WTC11 (cell line): ENCODE measurements around the gene GRIN2A. TPM values are rescaled to one million over a fixed set of nuclear protein-coding genes. Genes with fewer than 3 reads are reported as not detected.

Experiments
- ATAC-seq: fragments of 200-7000 bp; cut with Tn5 transposase; 2 replicates; pipeline ENCODE4 v1.10.0; 2021; ENCODE audit warnings: mild to moderate bottlenecking, moderate library complexity
- CTCF ChIA-PET: fragments of 300-600 bp; sonication (Branson Sonifier 250); formaldehyde crosslinking; loops from one replicate; lab custom pipeline; 2021; ENCODE audit warnings: antibody characterized with exemption; lab: Charles Lee
- POLR2A ChIA-PET: fragments of 350-600 bp; sonication (Branson Sonifier 250); formaldehyde crosslinking; loops from one replicate; lab custom pipeline; 2021; ENCODE audit warnings: antibody characterized with exemption; lab: Charles Lee
- DNase-seq: peaks from one replicate; pipeline ENCODE4 v3.0.0; 2021; ENCODE audit warnings: low spot score
- H3K27ac Mint-ChIP-seq: 2 replicates; pipeline ENCODE4 v1.8.0; 2021; ENCODE audit warnings: mixed read lengths
- H3K27me3 Mint-ChIP-seq: 2 replicates; pipeline ENCODE4 v1.8.0; 2021; ENCODE audit warnings: low read depth, mild to moderate bottlenecking, moderate library complexity, mixed read lengths
- H3K36me3 Mint-ChIP-seq: 2 replicates; pipeline ENCODE4 v1.8.0; 2021; ENCODE audit warnings: mixed read lengths
- H3K4me1 Mint-ChIP-seq: 2 replicates; pipeline ENCODE4 v1.8.0; 2022; ENCODE audit warnings: mixed read lengths
- H3K4me3 Mint-ChIP-seq: 2 replicates; pipeline ENCODE4 v1.8.0; 2021; ENCODE audit warnings: mild to moderate bottlenecking, moderate library complexity, mixed read lengths
- H3K9me3 Mint-ChIP-seq: 2 replicates; pipeline ENCODE4 v1.8.0; 2021; ENCODE audit warnings: mixed read lengths
- AFF4 ChIP-seq: sonication (generic); formaldehyde crosslinking; IDR thresholded peaks from 2 replicates; pipeline ENCODE4 v1.8.1; 2023; ENCODE audit warnings: mild to moderate bottlenecking, missing genetic modification reagents, borderline replicate concordance
- ATF2 ChIP-seq: sonication (generic); formaldehyde crosslinking; IDR thresholded peaks from 2 replicates; pipeline ENCODE4 v1.8.1; 2022; ENCODE audit warnings: low read depth, missing genetic modification reagents, borderline replicate concordance
- CTCF ChIP-seq: fragments of 200-600 bp; IDR thresholded peaks from 2 replicates; pipeline ENCODE4 v1.8.0; 2022; ENCODE audit warnings: antibody characterized with exemption
- EMX1 ChIP-seq: fragments of 250-450 bp; sonication (Bioruptor Pico); IDR thresholded peaks from 2 replicates; pipeline ENCODE4 v1.8.0; 2021; ENCODE audit warnings: mild to moderate bottlenecking
- FOXJ3 ChIP-seq: sonication (generic); formaldehyde crosslinking; IDR thresholded peaks from 2 replicates; pipeline ENCODE4 v1.9.0; 2021; ENCODE audit warnings: missing genetic modification reagents, mild to moderate bottlenecking, borderline replicate concordance
- GTF2I ChIP-seq: fragments of 250-450 bp; sonication (Bioruptor Pico); conservative IDR thresholded peaks from 2 replicates; pipeline ENCODE4 v1.4.0; 2021; ENCODE audit warnings: mild to moderate bottlenecking
- IRF2 ChIP-seq: sonication (generic); formaldehyde crosslinking; IDR thresholded peaks from 2 replicates; pipeline ENCODE4 v1.8.0; 2022; ENCODE audit warnings: low read depth, missing genetic modification reagents, borderline replicate concordance
- MXD4 ChIP-seq: fragments of 250-450 bp; sonication (Bioruptor Pico); IDR thresholded peaks from 2 replicates; pipeline ENCODE4 v1.8.0; 2021; ENCODE audit warnings: mild to moderate bottlenecking, moderate library complexity, borderline replicate concordance
- NFATC4 ChIP-seq: fragments of 250-450 bp; sonication (Bioruptor Pico); IDR thresholded peaks from 2 replicates; pipeline ENCODE4 v1.9.0; 2021; ENCODE audit warnings: mild to moderate bottlenecking
- NR3C1 ChIP-seq: sonication (generic); formaldehyde crosslinking; conservative IDR thresholded peaks from 2 replicates; pipeline ENCODE4 v1.8.1; 2023; ENCODE audit warnings: low read depth, mild to moderate bottlenecking, missing genetic modification reagents
- SOX15 ChIP-seq: fragments of 250-450 bp; sonication (Bioruptor Pico); IDR thresholded peaks from 2 replicates; pipeline ENCODE4 v1.9.0; 2021; ENCODE audit warnings: mild to moderate bottlenecking
- STAT6 ChIP-seq: sonication (generic); formaldehyde crosslinking; conservative IDR thresholded peaks from 2 replicates; pipeline ENCODE4 v1.8.1; 2023; ENCODE audit warnings: mild to moderate bottlenecking, low read depth, missing genetic modification reagents, moderate library complexity
- TP53 ChIP-seq: sonication (generic); formaldehyde crosslinking; IDR thresholded peaks from 2 replicates; pipeline ENCODE4 v1.8.1; 2023; ENCODE audit warnings: mild to moderate bottlenecking, missing genetic modification reagents
- ZNF121 ChIP-seq: sonication (generic); formaldehyde crosslinking; IDR thresholded peaks from 2 replicates; pipeline ENCODE4 v1.8.0; 2023; ENCODE audit warnings: missing genetic modification reagents
- ZNF396 ChIP-seq: fragments of 250-450 bp; sonication (Bioruptor Pico); IDR thresholded peaks from 2 replicates; pipeline ENCODE4 v1.8.0; 2021; ENCODE audit warnings: mild to moderate bottlenecking, moderate library complexity, borderline replicate concordance
- ZNF512 ChIP-seq: sonication (generic); formaldehyde crosslinking; IDR thresholded peaks from 2 replicates; pipeline ENCODE4 v1.8.1; 2022; ENCODE audit warnings: missing genetic modification reagents, borderline replicate concordance
- total RNA-seq: library from RNA; stranded (reverse); gene quantifications from 3 replicates; pipeline ENCODE4 v1.2.3, GENCODE V29; 2021

GRIN2A gene
- total RNA-seq, 1 experiment from 2014 or later: 3.5 TPM

GRCh38 chr16:10031955-10032354 is 150.3 kb downstream of the GRIN2A start (continued):
- no peak for TF ChIP-seq ZNF396 (CRISPR knock-in tag)
- TF ChIP-seq, all 79 proteins: peak for 0

- ATAC-seq (no peak), DNase-seq (no peak)
- peaks cover 5% of the 10 kb centered on the region; the same call in 1 of the 2 replicates for H3K4me1 Mint-ChIP-seq
- H3K9me3 Mint-ChIP-seq: no peaks in the 10 kb centered on the region
- TF ChIP-seq SOX15 (CRISPR knock-in tag) (no peak), ATF2 (CRISPR knock-in tag) (no peak), STAT6 (CRISPR knock-in tag) (no peak), TP53 (CRISPR knock-in tag) (no peak), ZNF512 (CRISPR knock-in tag) (no peak), NR3C1 (CRISPR knock-in tag) (no peak), MXD4 (no peak)
- no peak overlapping the region for H3K27ac Mint-ChIP-seq
- POLR2A ChIA-PET: no interaction called here
- no peak overlapping the region for H3K4me3 Mint-ChIP-seq
- no peaks in the 10 kb centered on the region for H3K36me3 Mint-ChIP-seq
- CTCF ChIA-PET: no interaction called here
- no peaks in the 10 kb centered on the region; the same call in 1 of the 2 replicates for H3K27me3 Mint-ChIP-seq
Observed at GRCh38 chr16:10031473-10031872, 150.8 kb downstream of the GRIN2A start.

- Mint-ChIP-seq H3K36me3 (no peaks in the 10 kb centered on the region), H3K9me3 (no peaks in the 10 kb centered on the region), H3K27me3 (no peaks in the 10 kb centered on the region), H3K4me3 (no peak overlapping the region), H3K4me1 (peaks cover 5% of the 10 kb centered on the region; the same call in 1 of the 2 replicates), H3K27ac (no peak overlapping the region)
- CTCF ChIA-PET: interaction anchor here (1.0 kb wide), 1 partner anchor 15 kb away, joined by 3 read pairs; no protein-coding TSS in a partner anchor
- POLR2A ChIA-PET: interaction anchor here (1.2 kb wide), 1 partner anchor 347 kb away, joined by 3 read pairs; no protein-coding TSS in a partner anchor
- ATAC-seq (no peak), DNase-seq (no peak)
- no peak for TF ChIP-seq FOXJ3
- TF ChIP-seq ATF2 (CRISPR knock-in tag): no peak
- TF ChIP-seq EMX1 (CRISPR knock-in tag): no peak
- no peak for TF ChIP-seq CTCF
- no peak for TF ChIP-seq IRF2
- no peak for TF ChIP-seq GTF2I (CRISPR knock-in tag)
- TF ChIP-seq AFF4 (CRISPR knock-in tag): no peak
- TF ChIP-seq ZNF121: no peak
- no peak for TF ChIP-seq NFATC4 (CRISPR knock-in tag)
Observed at GRCh38 chr16:10028644-10029043, 153.6 kb downstream of the GRIN2A start.
